Posterior cingulate gyrus (tissue), 11 donors: Measurements from ENCODE around the gene VMAC.
"Not testable (repeated sequence)": the region's sequence is repeated elsewhere in the genome, so short reads cannot be mapped to it uniquely, and the experiment has no call there.

Experiments used
- DNase-seq, 10 donors: peaks; one replicate each; pipeline versions ENCODE4 v3.0.0 to v3.0.0-alpha.2; 2020 to 2021; ENCODE audit warnings: mixed read lengths in 3 of 10
- intact Hi-C: fragments of 100-400 bp; cut with DNase I; formaldehyde crosslinking; loops from one replicate; pipeline ENCODE4 v1.15.1; 2023

VMAC gene, protein sequence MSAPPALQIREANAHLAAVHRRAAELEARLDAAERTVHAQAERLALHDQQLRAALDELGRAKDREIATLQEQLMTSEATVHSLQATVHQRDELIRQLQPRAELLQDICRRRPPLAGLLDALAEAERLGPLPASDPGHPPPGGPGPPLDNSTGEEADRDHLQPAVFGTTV

GRCh38 chr19:5904352-5905113 is at the start of gene VMAC:
Gene VMAC, plus strand, starts transcription at chr19:5904872. Its CDS starts 19 bp downstream, at chr19:5904891.
- peak; percentile 98 to 100 (median 99) for DNase-seq
- intact Hi-C loops: loop anchor here (5.0 kb wide), 2 partner anchors 73 to 112 kb away; partner anchors contain the start of genes DUS3L and RANBP3

DNA sequence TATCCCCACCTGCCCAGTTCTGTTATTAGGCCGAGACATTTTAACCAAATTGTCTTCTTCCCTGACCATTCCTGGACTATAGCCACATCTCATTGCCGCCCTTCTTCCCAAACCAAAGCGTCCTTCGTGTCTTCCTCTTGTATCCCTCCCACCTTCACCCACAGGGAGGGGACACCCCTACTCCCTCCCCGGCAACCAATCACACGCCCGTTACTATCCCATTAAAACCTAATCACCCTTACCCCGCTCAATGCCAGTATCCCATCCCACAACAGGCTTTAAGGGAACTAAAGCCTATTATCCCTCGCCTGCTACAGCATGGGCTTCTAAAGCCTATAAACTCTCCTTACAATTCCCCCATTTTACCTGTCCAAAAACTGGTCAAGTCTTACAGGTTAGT is 49.5 kb upstream of the VMAC start:
- DNase-seq, intact Hi-C loops: not testable (repeated sequence)

- intact Hi-C loops: no loop called here
- no peak for DNase-seq
Measured at GRCh38 chr19:5857203-5858081, 47.2 kb upstream of the VMAC start.

DNA sequence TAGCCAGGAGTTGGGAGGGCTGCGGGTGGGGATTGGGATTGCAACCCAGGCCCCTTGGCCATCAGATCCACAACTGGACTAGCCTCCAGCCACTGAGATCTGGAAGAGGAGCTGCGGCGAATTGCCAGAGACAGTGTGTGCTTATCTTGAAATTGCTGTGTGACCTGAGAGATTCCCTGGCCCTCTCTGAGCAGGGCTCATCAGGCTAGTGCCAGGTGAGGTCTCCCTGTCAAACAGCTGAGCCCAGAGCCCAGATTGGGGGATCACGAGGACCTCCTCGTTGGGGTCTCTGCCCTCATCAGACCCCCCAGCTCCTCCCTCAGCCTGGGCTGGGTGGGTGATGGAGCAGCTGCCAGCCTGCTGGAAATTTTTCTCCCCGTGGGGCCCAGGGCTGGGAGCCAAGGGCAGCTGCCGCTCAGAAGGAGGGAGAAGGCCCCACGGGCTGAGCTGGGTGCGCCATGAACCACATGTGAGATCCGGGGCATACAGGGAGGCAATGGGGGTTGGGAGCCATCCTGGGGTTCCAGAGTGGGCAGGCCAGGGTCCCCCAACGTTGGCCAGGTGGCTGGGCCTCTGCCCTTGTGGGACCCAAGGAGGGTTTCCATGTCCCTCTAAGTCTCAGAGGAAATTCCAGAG is 41.5 kb upstream of the VMAC start:
- intact Hi-C loops: no loop called here
- DNase-seq: no peak

- DNase-seq: no peak
- intact Hi-C loops: no loop called here
Measured at GRCh38 chr19:5864013-5864720, 40.5 kb upstream of the VMAC start.

- intact Hi-C loops: no loop called here
- no peak for DNase-seq
Measured at GRCh38 chr19:5864725-5865486, 39.8 kb upstream of the VMAC start.

GRCh38 chr19:5865772-5866171 is 38.9 kb upstream of the VMAC start:
- intact Hi-C loops: no loop called here
- DNase-seq: no peak

DNA sequence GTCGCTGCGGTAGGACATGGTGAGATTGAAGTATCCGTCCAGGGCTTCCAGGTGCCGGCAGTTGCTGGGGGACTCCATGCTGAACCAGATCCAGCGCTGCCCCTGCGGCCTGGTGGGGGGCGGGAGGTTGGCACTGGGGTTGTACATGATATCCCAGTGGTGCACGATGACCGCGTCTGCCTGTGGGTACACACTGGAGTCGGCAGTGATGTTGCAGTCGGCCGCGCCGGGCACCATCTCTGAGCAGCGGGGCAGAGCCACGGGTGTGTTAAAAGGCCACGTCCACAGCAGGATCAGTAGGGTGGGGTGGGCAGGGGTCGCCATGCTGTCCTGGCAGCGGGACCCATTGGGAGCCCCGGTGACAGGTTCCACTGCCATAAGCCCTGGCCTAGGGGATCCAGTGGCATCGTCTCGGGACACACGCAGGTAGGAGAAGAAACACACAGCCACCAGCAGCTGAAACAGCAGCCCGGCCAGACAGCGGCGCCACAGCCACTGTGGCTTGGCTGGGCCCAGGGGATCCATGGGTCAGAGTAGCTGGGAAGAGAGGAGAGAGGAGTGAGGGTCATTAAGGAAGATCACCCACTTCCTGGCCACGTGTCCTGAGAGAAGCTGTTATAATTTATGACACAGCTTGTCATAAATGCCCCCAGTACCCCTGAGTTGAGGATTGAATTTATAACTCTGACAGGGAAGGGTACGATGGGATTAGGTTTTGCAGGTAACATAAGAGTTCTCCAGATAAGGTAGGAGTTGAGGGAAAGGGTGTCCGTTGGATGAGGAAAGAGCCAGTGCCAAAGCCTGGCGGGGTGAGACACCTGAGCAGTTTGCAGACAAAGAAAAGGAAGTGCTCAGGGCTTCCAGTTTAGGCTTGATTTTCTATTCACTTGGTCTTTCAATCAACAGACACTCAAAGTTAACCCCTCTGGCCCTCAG is 37.2 kb upstream of the VMAC start:
- DNase-seq: no peak
- intact Hi-C loops: no loop called here

DNA sequence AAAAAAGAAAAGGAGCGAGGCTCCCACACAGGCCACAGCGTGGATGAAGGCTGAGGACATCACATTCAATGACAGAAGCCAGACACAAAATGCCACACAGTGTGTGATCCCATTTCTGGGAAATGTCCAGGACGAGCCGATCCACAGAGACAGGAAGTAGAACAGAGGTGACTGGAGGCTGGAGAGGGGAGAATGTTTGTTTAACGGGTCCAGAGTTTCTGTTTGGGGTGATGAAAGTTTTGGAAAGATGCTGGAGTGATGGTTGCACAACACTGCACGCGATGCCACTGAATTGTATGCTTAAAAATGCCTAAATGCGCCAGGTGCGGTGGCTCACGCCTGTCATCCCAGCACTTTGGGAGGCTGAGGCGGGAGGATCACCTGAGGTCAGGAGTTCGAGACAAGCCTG is 33.7 kb upstream of the VMAC start:
- intact Hi-C loops: no loop called here
- DNase-seq: no peak

DNA sequence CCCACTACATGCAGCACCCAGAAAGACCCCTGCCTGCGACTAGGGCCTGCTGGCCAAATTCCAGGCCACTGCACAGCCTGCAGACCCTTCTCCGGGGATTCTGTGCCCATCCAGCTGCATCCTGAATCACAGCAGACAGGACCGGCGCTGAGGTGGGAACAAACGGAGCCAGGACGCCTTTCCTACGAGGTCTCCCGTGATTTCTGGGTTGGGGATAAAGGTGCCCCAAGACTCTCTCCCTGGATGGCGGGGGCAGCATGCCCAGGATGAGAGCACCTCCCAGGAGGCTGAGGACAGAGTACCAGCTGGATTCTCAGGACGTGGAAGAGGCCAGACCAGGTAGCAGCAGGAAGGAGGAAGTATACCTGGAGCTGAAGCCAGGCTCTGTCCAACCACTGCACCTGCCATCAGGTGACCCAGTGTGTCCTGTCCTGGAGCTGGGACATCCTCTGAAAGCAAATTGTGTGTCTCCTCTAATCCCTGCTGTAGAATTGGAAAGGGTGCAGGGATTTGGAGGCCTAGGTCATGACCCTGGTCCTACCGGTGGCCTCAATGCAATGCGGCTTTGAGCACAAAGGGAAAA is 31.0 kb upstream of the VMAC start:
- no peak for DNase-seq

GRCh38 chr19:5874496-5874895 is 30.2 kb upstream of the VMAC start:
- DNase-seq, intact Hi-C loops: not testable (repeated sequence)

More for the DNA sequence above, 31.0 kb upstream of the VMAC start:
- intact Hi-C loops: no loop called here

- DNase-seq: no peak
- intact Hi-C loops: no loop called here
Measured at GRCh38 chr19:5877427-5877826, 27.2 kb upstream of the VMAC start.

DNA sequence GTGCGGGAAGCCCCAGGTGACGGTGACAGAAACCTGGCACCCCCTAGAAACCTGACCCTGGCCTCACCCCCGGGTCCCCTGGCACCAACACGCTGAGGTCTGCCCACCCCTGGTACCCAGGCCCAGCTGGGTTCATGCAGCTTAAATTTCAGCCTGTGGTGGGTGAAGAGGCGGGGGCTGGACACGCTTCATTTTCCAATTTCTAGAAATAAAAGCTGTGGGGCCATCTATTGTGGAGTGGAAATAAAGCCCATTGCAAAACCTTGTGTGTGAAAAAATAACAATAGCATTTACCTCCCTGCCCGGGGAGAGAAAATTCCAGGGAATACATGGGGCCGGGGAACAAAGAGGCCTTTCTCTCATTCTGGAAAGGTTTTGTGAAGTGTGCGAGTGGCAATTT is 26.8 kb upstream of the VMAC start:
- intact Hi-C loops: no loop called here

GRCh38 chr19:5880196-5880595 is 24.5 kb upstream of the VMAC start:
- DNase-seq: no peak
- intact Hi-C loops: no loop called here

More for the DNA sequence above, 26.8 kb upstream of the VMAC start:
- DNase-seq: no peak

- DNase-seq: no peak
- intact Hi-C loops: no loop called here
Measured at GRCh38 chr19:5880604-5881078, 24.0 kb upstream of the VMAC start.

DNA sequence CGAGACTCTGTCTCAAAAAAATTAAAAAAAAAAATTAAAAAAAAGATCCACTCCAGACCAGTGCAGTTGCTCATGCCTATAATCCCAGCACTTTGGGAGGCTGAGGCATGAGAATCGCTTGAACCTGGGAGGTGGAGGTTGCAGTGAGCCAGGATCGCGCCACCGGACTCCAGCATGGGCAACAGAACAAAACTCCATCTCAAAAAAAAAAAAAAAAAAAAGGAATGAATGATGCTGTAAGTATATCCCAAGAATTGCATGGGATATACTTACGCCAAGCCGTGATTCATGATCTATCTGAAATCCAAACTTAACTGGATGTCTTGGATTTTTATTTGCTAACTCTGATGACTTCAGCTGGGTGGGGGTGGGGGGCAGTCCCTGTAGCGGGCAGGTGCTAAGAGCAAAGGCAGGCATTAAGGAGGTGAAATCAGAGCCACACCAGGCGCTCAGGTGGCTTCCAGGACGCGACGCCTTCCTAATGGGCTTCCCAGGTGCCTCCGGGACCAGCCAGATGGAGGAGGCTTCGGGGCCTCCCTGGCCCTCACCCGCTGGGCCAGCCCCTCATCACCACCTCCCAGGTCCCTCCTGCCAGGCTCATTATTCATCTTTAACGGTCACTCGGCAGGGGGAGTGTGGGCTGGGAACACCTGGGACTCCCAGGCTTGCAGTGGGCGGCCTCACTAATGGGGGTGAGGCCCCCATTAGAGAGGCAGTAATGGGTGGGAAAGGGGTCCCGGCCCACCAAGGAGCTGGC is 23.0 kb upstream of the VMAC start:
- intact Hi-C loops: no loop called here

GRCh38 chr19:5882421-5882968 is 22.2 kb upstream of the VMAC start:
- DNase-seq: no peak
- intact Hi-C loops: no loop called here

More for the DNA sequence above, 23.0 kb upstream of the VMAC start:
- DNase-seq: no peak
